Measurements from ENCODE around the gene BRI3BP.

BRI3BP gene

DNA sequence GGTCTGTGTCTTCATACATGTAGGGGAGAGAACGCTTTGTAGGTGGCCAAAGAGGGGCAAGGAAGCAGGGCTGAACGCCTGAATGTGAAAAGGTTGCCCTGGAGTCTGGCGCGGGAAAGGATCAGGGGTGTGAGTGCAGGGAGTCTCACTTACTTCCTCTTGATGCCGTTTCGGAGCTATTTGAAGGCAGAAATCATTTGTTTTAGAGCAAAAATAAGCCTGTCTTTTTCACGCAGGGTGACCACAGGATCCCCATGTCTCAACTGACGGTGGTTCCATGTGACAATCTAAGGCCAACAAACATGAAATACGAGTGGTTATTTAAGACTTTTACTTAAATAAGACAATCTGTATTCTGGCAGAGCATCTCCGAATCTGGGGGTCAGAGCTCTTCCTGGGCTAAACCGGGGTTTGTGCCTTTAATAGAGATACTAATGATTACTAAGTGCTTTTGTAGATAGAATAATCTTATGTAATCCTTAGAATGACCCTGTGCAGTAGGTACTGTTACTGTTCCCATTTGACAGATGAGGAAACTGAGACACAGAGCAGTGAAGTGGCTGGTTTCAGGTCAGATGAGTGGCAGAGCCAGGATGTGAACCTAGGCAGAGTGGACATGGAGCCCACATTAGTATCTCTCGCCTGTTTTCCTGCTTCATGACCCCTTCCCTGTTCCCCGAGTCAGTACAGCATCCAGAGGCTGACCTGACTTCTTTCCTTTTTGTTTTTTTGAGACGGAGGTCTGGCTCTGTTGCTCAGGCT lies 1.9 kb downstream of the BRI3BP start:
- DNase-seq (ENCODE audit: low read depth in 1 of 2, low spot score in 1 of 2) = peak in 1 of 2 experiments; percentile 67
- peak overlapping the region; percentile 57 for H3K4me3 ChIP-seq (replicated peaks; ENCODE audit: insufficient read depth, low read length)
- no peaks in the 10 kb centered on the region for H3K27me3 ChIP-seq (ENCODE audit: insufficient read depth, poor library complexity, severe bottlenecking)
- H3K27ac ChIP-seq (replicated peaks) = peak overlapping the region; percentile 96
- TF ChIP-seq POLR2AphosphoS5 (IDR thresholded peaks at IDR 0.05; ENCODE audit: low read depth) = no peak
- no peak for TF ChIP-seq SPI1 (IDR thresholded peaks at IDR 0.05; ENCODE audit: borderline replicate concordance, low read depth)
- no peak for TF ChIP-seq GABPA (IDR thresholded peaks at IDR 0.05; ENCODE audit: low read depth)
- TF ChIP-seq, protein P1, sequence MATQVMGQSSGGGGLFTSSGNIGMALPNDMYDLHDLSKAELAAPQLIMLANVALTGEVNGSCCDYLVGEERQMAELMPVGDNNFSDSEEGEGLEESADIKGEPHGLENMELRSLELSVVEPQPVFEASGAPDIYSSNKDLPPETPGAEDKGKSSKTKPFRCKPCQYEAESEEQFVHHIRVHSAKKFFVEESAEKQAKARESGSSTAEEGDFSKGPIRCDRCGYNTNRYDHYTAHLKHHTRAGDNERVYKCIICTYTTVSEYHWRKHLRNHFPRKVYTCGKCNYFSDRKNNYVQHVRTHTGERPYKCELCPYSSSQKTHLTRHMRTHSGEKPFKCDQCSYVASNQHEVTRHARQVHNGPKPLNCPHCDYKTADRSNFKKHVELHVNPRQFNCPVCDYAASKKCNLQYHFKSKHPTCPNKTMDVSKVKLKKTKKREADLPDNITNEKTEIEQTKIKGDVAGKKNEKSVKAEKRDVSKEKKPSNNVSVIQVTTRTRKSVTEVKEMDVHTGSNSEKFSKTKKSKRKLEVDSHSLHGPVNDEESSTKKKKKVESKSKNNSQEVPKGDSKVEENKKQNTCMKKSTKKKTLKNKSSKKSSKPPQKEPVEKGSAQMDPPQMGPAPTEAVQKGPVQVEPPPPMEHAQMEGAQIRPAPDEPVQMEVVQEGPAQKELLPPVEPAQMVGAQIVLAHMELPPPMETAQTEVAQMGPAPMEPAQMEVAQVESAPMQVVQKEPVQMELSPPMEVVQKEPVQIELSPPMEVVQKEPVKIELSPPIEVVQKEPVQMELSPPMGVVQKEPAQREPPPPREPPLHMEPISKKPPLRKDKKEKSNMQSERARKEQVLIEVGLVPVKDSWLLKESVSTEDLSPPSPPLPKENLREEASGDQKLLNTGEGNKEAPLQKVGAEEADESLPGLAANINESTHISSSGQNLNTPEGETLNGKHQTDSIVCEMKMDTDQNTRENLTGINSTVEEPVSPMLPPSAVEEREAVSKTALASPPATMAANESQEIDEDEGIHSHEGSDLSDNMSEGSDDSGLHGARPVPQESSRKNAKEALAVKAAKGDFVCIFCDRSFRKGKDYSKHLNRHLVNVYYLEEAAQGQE (IDR thresholded peaks at IDR 0.05; ENCODE audit: insufficient replicate concordance, low read depth) = no peak
- TF ChIP-seq, protein P2, sequence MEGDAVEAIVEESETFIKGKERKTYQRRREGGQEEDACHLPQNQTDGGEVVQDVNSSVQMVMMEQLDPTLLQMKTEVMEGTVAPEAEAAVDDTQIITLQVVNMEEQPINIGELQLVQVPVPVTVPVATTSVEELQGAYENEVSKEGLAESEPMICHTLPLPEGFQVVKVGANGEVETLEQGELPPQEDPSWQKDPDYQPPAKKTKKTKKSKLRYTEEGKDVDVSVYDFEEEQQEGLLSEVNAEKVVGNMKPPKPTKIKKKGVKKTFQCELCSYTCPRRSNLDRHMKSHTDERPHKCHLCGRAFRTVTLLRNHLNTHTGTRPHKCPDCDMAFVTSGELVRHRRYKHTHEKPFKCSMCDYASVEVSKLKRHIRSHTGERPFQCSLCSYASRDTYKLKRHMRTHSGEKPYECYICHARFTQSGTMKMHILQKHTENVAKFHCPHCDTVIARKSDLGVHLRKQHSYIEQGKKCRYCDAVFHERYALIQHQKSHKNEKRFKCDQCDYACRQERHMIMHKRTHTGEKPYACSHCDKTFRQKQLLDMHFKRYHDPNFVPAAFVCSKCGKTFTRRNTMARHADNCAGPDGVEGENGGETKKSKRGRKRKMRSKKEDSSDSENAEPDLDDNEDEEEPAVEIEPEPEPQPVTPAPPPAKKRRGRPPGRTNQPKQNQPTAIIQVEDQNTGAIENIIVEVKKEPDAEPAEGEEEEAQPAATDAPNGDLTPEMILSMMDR (IDR thresholded peaks at IDR 0.05; ENCODE audit: insufficient read depth, low read length) = no peak

DNA sequence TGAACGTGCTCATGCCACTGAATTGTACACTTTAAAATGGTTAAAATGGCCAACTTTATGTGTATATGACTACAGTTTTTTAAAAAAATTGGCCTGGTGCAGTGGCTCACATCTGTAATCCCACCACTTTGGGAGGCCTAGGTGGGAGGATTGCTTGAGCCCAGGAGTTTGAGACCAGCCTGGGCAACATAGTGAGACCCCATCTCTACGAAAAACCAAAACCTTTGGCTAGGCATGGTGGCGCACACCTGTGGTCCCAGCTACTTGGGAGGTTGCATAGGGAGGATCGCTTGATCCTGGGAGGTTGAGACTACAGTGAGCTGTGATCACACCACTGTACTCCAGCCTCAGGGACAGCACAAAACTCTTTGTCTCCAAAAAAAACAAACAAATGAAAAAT lies 5.3 kb downstream of the BRI3BP start:
- no peak overlapping the region for H3K4me3 ChIP-seq (replicated peaks; ENCODE audit: insufficient read depth, low read length)
- no peaks in the 10 kb centered on the region for H3K27me3 ChIP-seq (ENCODE audit: insufficient read depth, poor library complexity, severe bottlenecking)
- no peak overlapping the region for H3K27ac ChIP-seq (replicated peaks)
- DNase-seq (ENCODE audit: low read depth in 1 of 2, low spot score in 1 of 2) = no peak
- TF ChIP-seq POLR2AphosphoS5 (IDR thresholded peaks at IDR 0.05; ENCODE audit: low read depth) = no peak
- TF ChIP-seq SPI1 (IDR thresholded peaks at IDR 0.05; ENCODE audit: borderline replicate concordance, low read depth) = no peak
- TF ChIP-seq, protein P2 (IDR thresholded peaks at IDR 0.05; ENCODE audit: insufficient read depth, low read length) = no peak
- TF ChIP-seq GABPA (IDR thresholded peaks at IDR 0.05; ENCODE audit: low read depth) = no peak
- TF ChIP-seq, protein P1 (IDR thresholded peaks at IDR 0.05; ENCODE audit: insufficient replicate concordance, low read depth) = no peak

DNA sequence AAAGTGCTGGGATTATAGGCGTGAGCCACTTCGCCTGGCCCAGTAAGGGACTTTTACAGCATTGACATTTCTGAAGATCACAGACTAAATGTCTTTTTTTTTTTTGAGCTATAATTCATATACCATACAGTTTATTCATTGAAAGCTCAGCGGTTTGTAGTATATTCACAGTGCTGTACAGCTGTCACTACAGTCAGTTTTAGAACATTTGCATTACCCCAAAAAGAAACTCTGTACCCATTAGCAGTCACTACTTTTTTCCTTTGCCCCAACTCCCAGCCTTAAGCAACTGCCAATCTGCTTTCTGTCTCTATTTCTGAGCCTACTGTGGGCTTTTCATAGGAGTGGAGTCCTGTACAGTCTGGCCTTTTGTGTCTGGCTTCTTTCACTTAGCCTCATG lies 8.2 kb downstream of the BRI3BP start:
- H3K27ac ChIP-seq (replicated peaks) = no peak overlapping the region
- H3K27me3 ChIP-seq (ENCODE audit: insufficient read depth, poor library complexity, severe bottlenecking) = no peaks in the 10 kb centered on the region
- H3K4me3 ChIP-seq (replicated peaks; ENCODE audit: insufficient read depth, low read length) = no peak overlapping the region
- TF ChIP-seq, protein P1 (IDR thresholded peaks at IDR 0.05; ENCODE audit: insufficient replicate concordance, low read depth) = no peak
- no peak for TF ChIP-seq SPI1 (IDR thresholded peaks at IDR 0.05; ENCODE audit: borderline replicate concordance, low read depth)
- TF ChIP-seq, protein P2 (IDR thresholded peaks at IDR 0.05; ENCODE audit: insufficient read depth, low read length) = no peak
- no peak for DNase-seq (ENCODE audit: low read depth in 1 of 2, low spot score in 1 of 2)

All from HL-60 (cell line).